ENCODE results near the gene NCSTN. TPM values are rescaled to one million over a fixed set of nuclear protein-coding genes. Genes with fewer than 3 reads are reported as not detected.
A peak's percentile ranks its signal among the peaks of the same experiment; 100 is the strongest.

The NCSTN gene
- total RNA-seq, 1 experiment from 2014 or later = 93.7 TPM

DNA sequence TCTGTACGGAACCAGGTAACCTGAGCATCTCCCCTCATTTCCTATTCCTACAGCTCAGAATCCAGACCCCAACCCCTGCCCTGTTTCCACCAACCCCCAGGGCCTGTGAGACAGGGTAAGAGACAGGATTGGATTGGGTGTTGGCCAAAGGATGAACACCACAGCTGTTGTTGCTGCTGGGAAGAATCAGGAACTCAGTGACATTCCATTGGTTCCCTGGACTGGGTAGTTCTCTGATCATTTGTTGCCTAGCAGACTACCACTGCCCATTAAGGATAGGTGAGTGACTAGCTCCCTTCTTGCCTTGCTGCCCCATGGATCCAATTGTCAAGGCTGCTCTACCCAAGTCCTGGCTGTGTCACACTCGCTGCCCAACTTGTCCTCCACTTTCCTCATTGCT is 10.0 kb downstream of the NCSTN start:
- H3K36me3 ChIP-seq (ENCODE audit: control insufficient read depth, insufficient read depth, low read length) = peaks cover 15% of the 10 kb centered on the region
- no peak overlapping the region for H3K27ac ChIP-seq (ENCODE audit: low read length)
- ChIA-PET CTCF (no interaction called here), POLR2A (no interaction called here)
- no peaks in the 10 kb centered on the region for H3K4me1 ChIP-seq (ENCODE audit: control insufficient read depth, insufficient read depth, low read length)
- no peak overlapping the region for H3K4me3 ChIP-seq (ENCODE audit: low read depth in 2 of 2, low read length in 2 of 2)
- TF ChIP-seq, protein P1, sequence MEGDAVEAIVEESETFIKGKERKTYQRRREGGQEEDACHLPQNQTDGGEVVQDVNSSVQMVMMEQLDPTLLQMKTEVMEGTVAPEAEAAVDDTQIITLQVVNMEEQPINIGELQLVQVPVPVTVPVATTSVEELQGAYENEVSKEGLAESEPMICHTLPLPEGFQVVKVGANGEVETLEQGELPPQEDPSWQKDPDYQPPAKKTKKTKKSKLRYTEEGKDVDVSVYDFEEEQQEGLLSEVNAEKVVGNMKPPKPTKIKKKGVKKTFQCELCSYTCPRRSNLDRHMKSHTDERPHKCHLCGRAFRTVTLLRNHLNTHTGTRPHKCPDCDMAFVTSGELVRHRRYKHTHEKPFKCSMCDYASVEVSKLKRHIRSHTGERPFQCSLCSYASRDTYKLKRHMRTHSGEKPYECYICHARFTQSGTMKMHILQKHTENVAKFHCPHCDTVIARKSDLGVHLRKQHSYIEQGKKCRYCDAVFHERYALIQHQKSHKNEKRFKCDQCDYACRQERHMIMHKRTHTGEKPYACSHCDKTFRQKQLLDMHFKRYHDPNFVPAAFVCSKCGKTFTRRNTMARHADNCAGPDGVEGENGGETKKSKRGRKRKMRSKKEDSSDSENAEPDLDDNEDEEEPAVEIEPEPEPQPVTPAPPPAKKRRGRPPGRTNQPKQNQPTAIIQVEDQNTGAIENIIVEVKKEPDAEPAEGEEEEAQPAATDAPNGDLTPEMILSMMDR (IDR thresholded peaks at IDR 0.05) = no peak
- H3K9me3 ChIP-seq (ENCODE audit: control insufficient read depth, insufficient read depth, low read depth, low read length) = no peaks in the 10 kb centered on the region
- no TSS peak for BruUV-seq (replicated peaks)
- DNase-seq (ENCODE audit: low read depth, low spot score) (no peak), ATAC-seq (0 out of 2 replicates have a peak, but pooled peaks have one; percentile 56)
- in situ Hi-C loops (cut with HindIII; ENCODE audit: low pct_unique_long_range_greater_than_20kb, low sequenced_read_pairs) (no loop called here), intact Hi-C loops (cut with micrococcal nuclease; ENCODE audit: unreplicated experiment) (no loop called here)
- no peaks in the 10 kb centered on the region for H3K27me3 ChIP-seq (ENCODE audit: control insufficient read depth, insufficient read depth, low read length)

DNA sequence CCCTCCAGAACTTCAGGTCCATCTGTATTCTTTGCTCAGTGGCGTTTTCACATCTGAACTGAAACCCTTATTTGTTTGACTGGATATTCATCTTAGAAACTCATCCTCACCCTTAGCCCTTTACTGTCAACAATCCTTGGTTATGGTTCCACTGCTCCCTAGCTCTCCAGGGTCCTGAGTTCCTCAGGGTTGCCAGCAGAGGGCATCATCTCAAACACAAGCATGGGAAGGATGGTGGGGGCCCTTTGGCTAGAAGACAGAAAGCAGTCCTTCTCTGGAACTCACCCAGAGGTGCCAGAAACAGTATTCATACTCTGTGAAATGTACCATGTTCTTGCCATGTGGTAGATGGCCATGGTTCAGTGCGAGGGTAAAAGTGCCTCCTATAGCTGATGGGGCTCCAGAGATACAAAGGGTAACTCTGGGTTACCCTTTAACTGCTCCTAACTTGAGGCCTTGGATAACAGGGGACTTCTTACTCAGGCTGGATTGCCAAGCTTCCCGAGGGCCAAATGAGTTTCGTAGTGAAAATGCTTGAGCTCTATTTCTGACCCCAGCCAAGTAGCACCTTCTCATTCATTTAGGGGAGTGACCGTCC is 11.3 kb downstream of the NCSTN start:
- peaks cover 15% of the 10 kb centered on the region for H3K36me3 ChIP-seq (ENCODE audit: control insufficient read depth, insufficient read depth, low read length)
- intact Hi-C loops (cut with micrococcal nuclease; ENCODE audit: unreplicated experiment) = no loop called here
- POLR2A ChIA-PET = no interaction called here
- no peaks in the 10 kb centered on the region for H3K4me1 ChIP-seq (ENCODE audit: control insufficient read depth, insufficient read depth, low read length)
- CTCF ChIA-PET = interaction anchor here (0.7 to 1.2 kb wide), 3 partner anchors 9 to 22 kb away, joined by 3 to 8 read pairs (median 4); no protein-coding TSS in a partner anchor
- in situ Hi-C loops (cut with HindIII; ENCODE audit: low pct_unique_long_range_greater_than_20kb, low sequenced_read_pairs) = no loop called here
- no TSS peak for BruUV-seq (replicated peaks)
- ATAC-seq = peak; percentile 77; the same call in 1 of the 2 replicates
- no peak overlapping the region for H3K4me3 ChIP-seq (ENCODE audit: low read depth in 2 of 2, low read length in 2 of 2)
- H3K27me3 ChIP-seq (ENCODE audit: control insufficient read depth, insufficient read depth, low read length) = no peaks in the 10 kb centered on the region
- DNase-seq (ENCODE audit: low read depth, low spot score) = no peak
- H3K9me3 ChIP-seq (ENCODE audit: control insufficient read depth, insufficient read depth, low read depth, low read length) = no peaks in the 10 kb centered on the region
- no peak for TF ChIP-seq TCF7L2 (IDR thresholded peaks at IDR 0.05; ENCODE audit: low read depth, low read length)
- TF ChIP-seq, protein P1 (IDR thresholded peaks at IDR 0.05) = peak; percentile 70
- no peak overlapping the region for H3K27ac ChIP-seq (ENCODE audit: low read length)

DNA sequence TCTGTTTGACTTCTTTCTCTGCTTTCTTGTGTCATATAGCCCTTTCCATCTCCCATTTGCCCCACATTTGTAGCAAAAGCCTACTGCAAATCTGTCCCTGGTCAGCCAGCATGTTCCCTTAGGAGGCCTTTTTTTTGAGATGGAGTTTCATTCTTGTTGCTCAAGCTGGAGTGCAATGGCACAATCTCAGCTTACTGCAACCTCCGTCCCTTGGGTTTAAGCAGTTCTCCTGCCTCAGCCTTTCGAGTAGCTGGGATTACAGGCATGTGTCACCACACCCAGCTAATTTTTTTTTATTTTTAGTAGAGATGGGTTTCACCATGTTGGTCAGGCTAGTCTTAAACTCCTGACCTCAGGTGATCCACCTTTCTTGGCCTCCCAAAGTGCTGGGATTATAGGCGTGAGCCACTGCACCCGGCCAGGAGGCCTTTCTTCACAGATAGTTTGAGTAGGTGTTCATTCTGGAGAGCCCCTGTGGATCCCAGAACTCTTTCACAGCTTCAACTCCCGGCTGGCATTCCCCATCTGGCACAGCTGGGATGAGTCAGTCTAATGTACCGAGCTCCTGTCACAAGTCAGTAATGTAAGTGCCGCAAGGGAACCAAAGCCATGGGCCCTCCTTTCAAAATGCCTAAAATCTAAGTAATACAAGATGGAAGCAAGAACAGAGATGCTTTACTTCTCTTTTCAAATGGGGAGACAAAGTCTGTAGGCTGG is 14.3 kb downstream of the NCSTN start:
- intact Hi-C loops (cut with micrococcal nuclease; ENCODE audit: unreplicated experiment) = no loop called here
- Histone ChIP-seq H3K4me3 (ENCODE audit: low read depth in 2 of 2, low read length in 2 of 2) (no peak overlapping the region), H3K27me3 (ENCODE audit: control insufficient read depth, insufficient read depth, low read length) (no peaks in the 10 kb centered on the region), H3K9me3 (ENCODE audit: control insufficient read depth, insufficient read depth, low read depth, low read length) (no peaks in the 10 kb centered on the region), H3K4me1 (ENCODE audit: control insufficient read depth, insufficient read depth, low read length) (no peaks in the 10 kb centered on the region), H3K27ac (ENCODE audit: low read length) (no peak overlapping the region), H3K36me3 (ENCODE audit: control insufficient read depth, insufficient read depth, low read length) (peaks cover 12% of the 10 kb centered on the region; the same call in 1 of the 2 replicates)
- in situ Hi-C loops (cut with HindIII; ENCODE audit: low pct_unique_long_range_greater_than_20kb, low sequenced_read_pairs) = no loop called here
- CTCF ChIA-PET = no interaction called here
- BruUV-seq (replicated peaks) = no TSS peak
- POLR2A ChIA-PET = interaction anchor here (0.5 kb wide), 1 partner anchor 60 kb away, joined by 8 read pairs; no protein-coding TSS in a partner anchor
- no peak for DNase-seq (ENCODE audit: low read depth, low spot score)
- TF ChIP-seq SIN3A (IDR thresholded peaks at IDR 0.05; ENCODE audit: borderline replicate concordance, insufficient read depth, low read depth, low read length) = no peak
- no peak for TF ChIP-seq POLR2AphosphoS5 (IDR thresholded peaks at IDR 0.05; ENCODE audit: low read depth, low read length)
- TF ChIP-seq, protein P1 (IDR thresholded peaks at IDR 0.05) = no peak
- TF ChIP-seq, protein P2, sequence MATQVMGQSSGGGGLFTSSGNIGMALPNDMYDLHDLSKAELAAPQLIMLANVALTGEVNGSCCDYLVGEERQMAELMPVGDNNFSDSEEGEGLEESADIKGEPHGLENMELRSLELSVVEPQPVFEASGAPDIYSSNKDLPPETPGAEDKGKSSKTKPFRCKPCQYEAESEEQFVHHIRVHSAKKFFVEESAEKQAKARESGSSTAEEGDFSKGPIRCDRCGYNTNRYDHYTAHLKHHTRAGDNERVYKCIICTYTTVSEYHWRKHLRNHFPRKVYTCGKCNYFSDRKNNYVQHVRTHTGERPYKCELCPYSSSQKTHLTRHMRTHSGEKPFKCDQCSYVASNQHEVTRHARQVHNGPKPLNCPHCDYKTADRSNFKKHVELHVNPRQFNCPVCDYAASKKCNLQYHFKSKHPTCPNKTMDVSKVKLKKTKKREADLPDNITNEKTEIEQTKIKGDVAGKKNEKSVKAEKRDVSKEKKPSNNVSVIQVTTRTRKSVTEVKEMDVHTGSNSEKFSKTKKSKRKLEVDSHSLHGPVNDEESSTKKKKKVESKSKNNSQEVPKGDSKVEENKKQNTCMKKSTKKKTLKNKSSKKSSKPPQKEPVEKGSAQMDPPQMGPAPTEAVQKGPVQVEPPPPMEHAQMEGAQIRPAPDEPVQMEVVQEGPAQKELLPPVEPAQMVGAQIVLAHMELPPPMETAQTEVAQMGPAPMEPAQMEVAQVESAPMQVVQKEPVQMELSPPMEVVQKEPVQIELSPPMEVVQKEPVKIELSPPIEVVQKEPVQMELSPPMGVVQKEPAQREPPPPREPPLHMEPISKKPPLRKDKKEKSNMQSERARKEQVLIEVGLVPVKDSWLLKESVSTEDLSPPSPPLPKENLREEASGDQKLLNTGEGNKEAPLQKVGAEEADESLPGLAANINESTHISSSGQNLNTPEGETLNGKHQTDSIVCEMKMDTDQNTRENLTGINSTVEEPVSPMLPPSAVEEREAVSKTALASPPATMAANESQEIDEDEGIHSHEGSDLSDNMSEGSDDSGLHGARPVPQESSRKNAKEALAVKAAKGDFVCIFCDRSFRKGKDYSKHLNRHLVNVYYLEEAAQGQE (IDR thresholded peaks at IDR 0.05; ENCODE audit: insufficient read depth in 1 of 2, low read depth in 2 of 2, low read length in 1 of 2) = no peak
- no peak for TF ChIP-seq TCF7L2 (IDR thresholded peaks at IDR 0.05; ENCODE audit: low read depth, low read length)
- ATAC-seq = no peak

All from Panc1 (cell line).